Lower lobe of right lung (tissue), 2 donors: ENCODE measurements around the gene SPON1. TPM values are rescaled to one million over a fixed set of nuclear protein-coding genes. Genes with fewer than 3 reads are reported as not detected.
A peak's percentile ranks its signal among the peaks of the same experiment; 100 is the strongest.
"Not testable (repeated sequence)": the region's sequence is repeated elsewhere in the genome, so short reads cannot be mapped to it uniquely, and the experiment has no call there.

Experiments used
- ATAC-seq, 2 donors: fragments of 200-7000 bp; cut with Tn5 transposase; one replicate each; pipeline ENCODE4 v1.9.1; 2020 to 2022; ENCODE audit warnings: mild to moderate bottlenecking in 2 of 2, moderate library complexity in 2 of 2
- DNase-seq: peaks from one replicate; pipeline ENCODE4 v3.0.0-alpha.2; 2020
- H3K27ac ChIP-seq: fragments of 200-600 bp; one replicate; pipeline ENCODE4 v1.8.0; 2022
- H3K27me3 ChIP-seq: fragments of 200-600 bp; one replicate; pipeline ENCODE4 v1.8.0; 2022; ENCODE audit warnings: low read depth
- H3K36me3 ChIP-seq: fragments of 200-600 bp; one replicate; pipeline ENCODE4 v1.8.0; 2022; ENCODE audit warnings: mild to moderate bottlenecking
- H3K4me1 ChIP-seq: fragments of 200-600 bp; one replicate; pipeline ENCODE4 v1.8.0; 2022
- H3K4me3 ChIP-seq: fragments of 200-600 bp; one replicate; pipeline ENCODE4 v1.8.0; 2022; ENCODE audit warnings: mild to moderate bottlenecking
- H3K9me3 ChIP-seq: fragments of 200-600 bp; one replicate; pipeline ENCODE4 v1.8.0; 2022
- CTCF ChIP-seq: fragments of 200-600 bp; IDR thresholded peaks from one replicate; pipeline ENCODE4 v1.8.0; 2022; ENCODE audit warnings: antibody characterized with exemption, mild to moderate bottlenecking
- intact Hi-C: fragments of 100-400 bp; cut with DNase I; formaldehyde crosslinking; loops from one replicate; pipeline ENCODE4 v1.11.0; 2022
- total RNA-seq: library from RNA; stranded (reverse); fragmentation: NEBNext Ultra II Directional; extraction: Animal tissue kit (Norgen Biotek cat#: 25700); gene quantifications from one replicate; pipeline ENCODE4 v1.2.1, GENCODE V29; 2021
- donor health status: DM: no; HTN: yes; CAD: no; lungs with severe emphysema.

SPON1 gene
- total RNA-seq, 1 donor from 2014 or later, result 40.1 TPM

GRCh38 chr11:14029971-14030920 lies 67.7 kb downstream of the SPON1 start:
- ATAC-seq, result peak; percentile 94 to 97
- H3K4me3 ChIP-seq, result no peak overlapping the region
- H3K4me1 ChIP-seq, result peaks cover 16% of the 10 kb centered on the region
- peak; percentile 84 for DNase-seq
- intact Hi-C loops, result no loop called here
- no peak overlapping the region for H3K27ac ChIP-seq
- no peak for TF ChIP-seq CTCF
- H3K36me3 ChIP-seq, result no peaks in the 10 kb centered on the region
- H3K27me3 ChIP-seq, result no peaks in the 10 kb centered on the region
- H3K9me3 ChIP-seq, result no peaks in the 10 kb centered on the region

- H3K36me3 ChIP-seq, DNase-seq, H3K4me3 ChIP-seq, H3K27me3 ChIP-seq, H3K27ac ChIP-seq, H3K9me3 ChIP-seq, H3K4me1 ChIP-seq, intact Hi-C loops, ATAC-seq: not testable (repeated sequence)
These were observed 73.0 kb downstream of the SPON1 start for GRCh38 chr11:14035526-14035925.

GRCh38 chr11:14036469-14036868 lies 73.9 kb downstream of the SPON1 start:
- Histone ChIP-seq H3K9me3 (no peaks in the 10 kb centered on the region), H3K4me1 (no peaks in the 10 kb centered on the region), H3K27ac (no peak overlapping the region), H3K27me3 (no peaks in the 10 kb centered on the region), H3K4me3 (no peak overlapping the region), H3K36me3 (no peaks in the 10 kb centered on the region)
- intact Hi-C loops, result no loop called here
- no peak for DNase-seq
- TF ChIP-seq CTCF, result no peak
- ATAC-seq, result no peak

- no peak for TF ChIP-seq CTCF
- no peak for ATAC-seq
These were observed 78.5 kb downstream of the SPON1 start for GRCh38 chr11:14041040-14041439.

GRCh38 chr11:14041565-14041964 lies 79.0 kb downstream of the SPON1 start:
- Histone ChIP-seq H3K27ac (no peak overlapping the region), H3K36me3 (no peaks in the 10 kb centered on the region), H3K4me3 (no peak overlapping the region), H3K4me1 (no peaks in the 10 kb centered on the region), H3K27me3 (no peaks in the 10 kb centered on the region), H3K9me3 (no peaks in the 10 kb centered on the region)
- TF ChIP-seq CTCF, result no peak
- DNase-seq, result no peak
- intact Hi-C loops, result no loop called here
- ATAC-seq, result no peak

More at GRCh38 chr11:14041040-14041439, 78.5 kb downstream of the SPON1 start:
- Histone ChIP-seq H3K27me3 (no peaks in the 10 kb centered on the region), H3K4me1 (no peaks in the 10 kb centered on the region), H3K4me3 (no peak overlapping the region), H3K36me3 (no peaks in the 10 kb centered on the region), H3K27ac (no peak overlapping the region), H3K9me3 (no peaks in the 10 kb centered on the region)
- intact Hi-C loops, result no loop called here
- no peak for DNase-seq
